Measurements from ENCODE around the gene HMGXB4. TPM values are rescaled to one million over a fixed set of nuclear protein-coding genes. Genes with fewer than 3 reads are reported as not detected.
A peak's percentile ranks its signal among the peaks of the same experiment; 100 is the strongest.

The HMGXB4 gene
- total and polyA plus RNA-seq, 2 of the 13 experiments (the other 11 are each of a cell fraction or from before 2014, with no cell fraction given): 13.9 to 16.3 TPM

DNA sequence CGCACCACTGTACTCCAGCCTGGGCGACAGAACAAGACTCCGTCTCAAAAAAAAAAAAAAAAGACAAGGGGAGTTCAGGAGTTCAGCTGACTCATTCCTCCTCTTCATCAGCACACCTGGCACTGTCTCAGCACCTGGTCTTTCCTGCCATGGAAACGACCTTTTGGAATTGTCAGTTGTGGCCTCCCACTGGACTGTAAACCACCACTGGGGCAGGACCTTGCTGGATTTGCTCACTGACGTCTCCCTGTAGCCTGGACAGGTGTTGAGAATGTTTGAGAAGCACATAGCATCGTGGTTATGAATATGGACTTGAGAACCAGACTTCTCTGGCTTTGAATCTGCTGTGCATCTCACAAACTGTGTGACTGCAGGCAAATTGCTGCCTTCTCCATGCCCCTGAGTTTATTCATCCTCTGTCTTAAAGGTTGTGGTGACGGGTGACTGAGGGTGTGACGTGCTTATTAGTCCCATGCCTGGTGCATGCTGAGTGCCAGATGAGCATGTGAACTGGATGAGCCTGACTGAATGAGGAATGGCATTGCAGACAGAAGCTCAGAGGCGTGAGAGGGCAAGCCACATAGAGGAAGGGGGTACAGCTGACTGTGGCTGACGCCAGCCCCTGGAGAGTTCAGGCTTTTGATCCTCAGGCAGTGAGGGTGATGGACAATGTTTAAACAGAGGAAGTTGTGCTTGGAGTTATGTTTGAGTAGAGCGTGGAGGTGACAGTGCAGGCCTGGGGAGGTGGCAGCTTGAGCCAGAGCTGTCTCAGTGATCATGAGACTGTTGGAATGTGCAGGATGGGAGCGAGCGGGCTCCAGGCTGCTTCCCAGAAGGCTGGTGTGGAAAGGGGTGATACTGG lies 55.1 kb downstream of the HMGXB4 start (continued):
- peak; percentile 46; the same call in 1 of the 2 replicates for TF ChIP-seq SIN3A (IDR thresholded peaks at IDR 0.05; ENCODE audit: borderline replicate concordance, low read depth, low read length)
- no peak; the same call in 1 of the 2 replicates for TF ChIP-seq ZNF567 (CRISPR knock-in tag; IDR thresholded peaks at IDR 0.05; ENCODE audit: borderline replicate concordance)
- no peak for TF ChIP-seq NPAS2 (CRISPR knock-in tag; IDR thresholded peaks at IDR 0.05; ENCODE audit: borderline replicate concordance)
- peak; percentile 58; the same call in 1 of the 2 replicates for TF ChIP-seq GFI1 (CRISPR knock-in tag; IDR thresholded peaks at IDR 0.05; ENCODE audit: borderline replicate concordance)
- TF ChIP-seq IKZF1 (IDR thresholded peaks at IDR 0.05): no peak
- peak; percentile 66; the same call in 1 of the 2 replicates for TF ChIP-seq ARNTL (CRISPR knock-in tag; IDR thresholded peaks at IDR 0.05)
- TF ChIP-seq THAP11 (CRISPR knock-in tag; IDR thresholded peaks at IDR 0.05): no peak
- TF ChIP-seq AGO1 (IDR thresholded peaks at IDR 0.05; ENCODE audit: low read depth, low read length, poor library complexity, severe bottlenecking): no peak
- TF ChIP-seq ZNF879 (CRISPR knock-in tag; IDR thresholded peaks at IDR 0.05): no peak
- no peak for TF ChIP-seq AKNA (CRISPR knock-in tag; IDR thresholded peaks at IDR 0.05; ENCODE audit: borderline replicate concordance)
- TF ChIP-seq ZEB1 (IDR thresholded peaks at IDR 0.05; ENCODE audit: insufficient replicate concordance, low read depth): peak; percentile 87
- peak; percentile 54; the same call in 1 of the 2 replicates for TF ChIP-seq ZNF7 (CRISPR knock-in tag; IDR thresholded peaks at IDR 0.05)
- TF ChIP-seq PRDM15 (CRISPR knock-in tag; IDR thresholded peaks at IDR 0.05): no peak
- TF ChIP-seq EP300 (IDR thresholded peaks at IDR 0.05; ENCODE audit: low read depth in 2 of 2, low read length in 2 of 2): peak in 1 of 2 experiments; percentile 4; a peak in 1 of 4 replicates
- TF ChIP-seq EP300 (CRISPR knock-in tag; IDR thresholded peaks at IDR 0.05; ENCODE audit: borderline replicate concordance): peak; percentile 46
- no peak for TF ChIP-seq SMARCE1 (IDR thresholded peaks at IDR 0.05; ENCODE audit: borderline replicate concordance)
- TF ChIP-seq, protein P1, sequence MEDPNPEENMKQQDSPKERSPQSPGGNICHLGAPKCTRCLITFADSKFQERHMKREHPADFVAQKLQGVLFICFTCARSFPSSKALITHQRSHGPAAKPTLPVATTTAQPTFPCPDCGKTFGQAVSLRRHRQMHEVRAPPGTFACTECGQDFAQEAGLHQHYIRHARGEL (CRISPR knock-in tag; IDR thresholded peaks at IDR 0.05): no peak
- TF ChIP-seq ZNF749 (CRISPR knock-in tag; IDR thresholded peaks at IDR 0.05; ENCODE audit: borderline replicate concordance): 0 out of 2 replicates have a peak, but pooled peaks have one; percentile 44

Data from HepG2 (cell line).